Effector memory CD8-positive, alpha-beta T cell (primary cell): Measurements from ENCODE around the gene CREB5.

Experiments used
- ATAC-seq: fragments of 150-1000 bp; cut with Tn5 transposase; replicated peaks from 2 replicates; pipeline ENCODE4 v1.10.0; 2021; ENCODE audit warnings: mild to moderate bottlenecking, moderate library complexity
- DNase-seq, 3 experiments: peaks; one replicate each; pipeline ENCODE4 v3.0.0; 2021
- H3K27ac Mint-ChIP-seq, 2 donors: one replicate each; pipeline ENCODE4 v1.8.0; 2022; ENCODE audit warnings: mild to moderate bottlenecking in 2 of 2, mixed read lengths in 2 of 2, moderate library complexity in 2 of 2
- H3K27me3 Mint-ChIP-seq, 2 donors: one replicate each; pipeline ENCODE4 v1.8.0; 2022; ENCODE audit warnings: mixed read lengths in 2 of 2
- H3K36me3 Mint-ChIP-seq: one replicate; pipeline ENCODE4 v1.8.0; 2022; ENCODE audit warnings: mild to moderate bottlenecking, moderate library complexity, mixed read lengths; ENCODE audit not compliant: insufficient read depth
- H3K4me1 Mint-ChIP-seq, 2 donors: one replicate each; pipeline ENCODE4 v1.8.0; 2022; ENCODE audit warnings: low read depth in 2 of 2, mixed read lengths in 2 of 2
- H3K4me3 Mint-ChIP-seq, 2 donors: one replicate each; pipeline ENCODE4 v1.8.0; 2022; ENCODE audit warnings: mild to moderate bottlenecking in 2 of 2, mixed read lengths in 2 of 2, moderate library complexity in 2 of 2
- H3K9me3 Mint-ChIP-seq, 2 donors: one replicate each; pipeline ENCODE4 v1.8.0; 2022; ENCODE audit warnings: mixed read lengths in 2 of 2

The CREB5 gene

DNA sequence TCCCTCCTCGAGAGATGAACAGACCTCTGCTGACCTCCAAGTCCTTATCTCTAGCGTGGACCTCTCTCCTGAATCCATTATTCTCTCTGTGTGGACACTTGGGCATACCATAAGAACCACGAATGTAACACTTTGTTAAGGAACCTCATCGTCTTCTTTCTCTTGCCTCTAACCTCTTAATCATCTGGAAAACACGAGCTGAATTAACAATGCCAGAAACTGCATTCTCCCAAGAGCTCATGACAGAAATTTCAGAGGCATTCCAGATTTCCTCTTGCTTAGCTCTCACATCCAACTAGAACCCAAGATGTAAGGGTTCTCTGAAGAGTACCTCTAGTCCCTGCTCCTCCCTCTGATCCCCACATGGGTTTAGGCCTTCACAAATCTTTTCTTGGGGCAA lies 444.3 kb downstream of the CREB5 start:
- ATAC-seq: no peak
- no peak overlapping the region for H3K4me3 Mint-ChIP-seq
- peaks cover 9 to 12% of the 10 kb centered on the region in 2 donors for H3K4me1 Mint-ChIP-seq
- peaks cover 71 to 77% of the 10 kb centered on the region in 2 donors for H3K27me3 Mint-ChIP-seq
- no peak overlapping the region for H3K27ac Mint-ChIP-seq
- no peaks in the 10 kb centered on the region for H3K9me3 Mint-ChIP-seq
- H3K36me3 Mint-ChIP-seq: no peaks in the 10 kb centered on the region
- DNase-seq: no peak

DNA sequence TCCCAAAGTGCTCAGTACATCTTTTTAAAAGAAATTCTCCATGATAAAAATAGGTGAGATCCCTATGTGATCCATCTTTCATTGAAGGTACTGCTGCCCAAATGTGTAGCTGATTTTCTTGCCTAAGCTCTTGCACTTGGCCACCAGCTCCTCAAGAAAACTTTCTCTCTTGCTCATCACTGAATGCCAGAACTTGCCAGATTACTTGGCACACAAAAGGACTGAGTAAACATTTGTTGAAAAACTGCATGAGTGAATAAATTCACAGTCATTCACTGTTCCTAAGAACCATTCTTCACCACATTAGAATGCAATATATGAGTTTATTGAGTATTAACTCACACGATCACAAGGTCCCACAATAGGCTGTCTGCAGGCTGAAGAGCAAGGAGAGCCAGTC lies 445.9 kb downstream of the CREB5 start:
- no peak for DNase-seq
- H3K4me1 Mint-ChIP-seq: peaks cover 9 to 11% of the 10 kb centered on the region in 2 donors
- no peaks in the 10 kb centered on the region for H3K9me3 Mint-ChIP-seq
- H3K4me3 Mint-ChIP-seq: no peak overlapping the region
- ATAC-seq: no peak
- peaks cover 71 to 80% of the 10 kb centered on the region in 2 donors for H3K27me3 Mint-ChIP-seq
- no peak overlapping the region for H3K27ac Mint-ChIP-seq
- H3K36me3 Mint-ChIP-seq: no peaks in the 10 kb centered on the region

DNA sequence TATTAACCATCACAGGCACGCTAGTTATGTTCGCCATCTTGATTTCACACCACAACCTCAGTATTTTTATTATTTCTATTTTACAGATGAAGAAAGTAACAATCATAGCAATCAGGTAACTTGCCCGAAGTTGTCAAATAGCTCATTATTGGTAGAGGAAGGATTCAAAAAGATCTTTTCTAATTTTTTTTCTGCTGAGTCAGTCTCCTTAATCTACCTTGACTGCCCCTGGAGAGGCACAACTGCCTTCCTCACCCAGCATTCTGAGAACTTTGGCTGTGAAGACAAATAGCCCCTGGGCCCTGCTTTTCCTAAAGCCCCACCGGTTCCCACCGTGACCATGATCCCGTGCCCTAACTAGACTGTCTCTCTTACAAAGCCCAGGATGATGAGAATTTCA lies 446.6 kb downstream of the CREB5 start:
- no peaks in the 10 kb centered on the region for H3K9me3 Mint-ChIP-seq
- no peak for ATAC-seq
- no peak overlapping the region for H3K4me3 Mint-ChIP-seq
- no peaks in the 10 kb centered on the region for H3K36me3 Mint-ChIP-seq
- H3K4me1 Mint-ChIP-seq: peaks cover 4 to 5% of the 10 kb centered on the region in 2 donors
- H3K27me3 Mint-ChIP-seq: peaks cover 68 to 78% of the 10 kb centered on the region in 2 donors
- no peak for DNase-seq
- H3K27ac Mint-ChIP-seq: no peak overlapping the region

GRCh38 chr7:28861825-28862224 lies 449.5 kb downstream of the CREB5 start:
- Mint-ChIP-seq H3K27ac (no peak overlapping the region), H3K4me1 (no peaks in the 10 kb centered on the region), H3K27me3 (peaks cover 61 to 68% of the 10 kb centered on the region in 2 donors), H3K4me3 (no peak overlapping the region), H3K36me3 (no peaks in the 10 kb centered on the region), H3K9me3 (no peaks in the 10 kb centered on the region)
- DNase-seq: no peak
- ATAC-seq: no peak

DNA sequence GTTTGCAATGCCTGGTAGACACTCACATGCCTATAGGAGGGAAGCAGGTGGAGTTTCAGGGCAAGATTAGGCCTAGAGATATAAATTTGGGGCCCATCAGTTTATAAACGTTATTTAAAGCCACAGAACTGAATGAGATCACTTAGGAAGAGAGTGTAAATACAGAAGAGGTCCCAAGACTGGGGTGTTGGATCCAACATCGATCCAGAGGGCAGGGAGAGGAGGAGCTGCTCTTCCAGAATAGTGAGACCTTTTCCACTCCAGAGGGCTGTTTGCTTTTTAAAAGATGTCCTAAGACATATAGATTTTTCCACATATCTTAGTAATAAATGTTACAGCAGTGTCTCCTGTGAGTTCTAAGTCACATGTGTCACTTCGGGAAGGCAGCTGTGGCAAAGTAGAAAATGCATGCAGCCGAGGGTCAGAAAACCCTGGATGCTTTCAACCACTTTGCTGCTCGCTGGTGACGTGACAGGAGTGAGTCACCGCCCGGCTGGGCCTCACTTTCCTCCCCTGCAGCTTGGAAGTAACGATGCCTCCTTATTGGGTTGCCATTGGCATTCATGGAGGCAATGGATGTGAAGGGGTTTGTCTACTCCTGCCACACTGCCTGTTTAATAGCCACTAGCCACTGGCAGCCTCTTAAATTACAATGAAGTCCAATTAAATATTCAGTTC lies 450.4 kb downstream of the CREB5 start:
- Mint-ChIP-seq H3K27ac (no peak overlapping the region), H3K9me3 (no peaks in the 10 kb centered on the region), H3K4me3 (no peak overlapping the region), H3K27me3 (peaks cover 64 to 68% of the 10 kb centered on the region in 2 donors), H3K4me1 (no peaks in the 10 kb centered on the region), H3K36me3 (no peaks in the 10 kb centered on the region)
- ATAC-seq: no peak
- no peak for DNase-seq

DNA sequence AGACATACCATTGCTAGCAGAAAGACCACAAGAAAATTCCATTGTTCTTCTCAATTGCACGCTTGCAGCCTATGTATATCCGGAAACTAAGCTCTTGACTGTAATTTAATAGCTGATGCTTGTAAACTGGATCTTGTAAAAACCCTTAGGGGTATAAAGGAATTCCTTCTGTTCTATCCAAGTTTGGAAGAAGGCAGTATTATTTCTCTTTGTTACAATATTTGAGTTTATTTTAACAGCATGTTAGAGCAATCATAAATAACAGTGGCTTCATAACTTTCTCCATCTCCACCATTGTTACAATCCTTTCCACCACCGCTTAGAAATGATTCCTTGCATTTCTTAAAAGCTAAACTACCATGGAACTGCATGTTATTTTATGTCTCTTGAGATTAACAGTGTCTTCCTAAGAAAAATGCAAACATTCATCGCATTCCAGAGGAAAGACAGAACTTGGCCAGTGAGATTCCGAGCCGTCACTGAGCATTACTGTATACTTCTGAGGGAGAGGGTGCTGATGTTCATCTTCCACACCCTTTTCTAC lies 453.4 kb downstream of the CREB5 start:
- no peaks in the 10 kb centered on the region for H3K4me1 Mint-ChIP-seq
- ATAC-seq: no peak
- no peak overlapping the region for H3K27ac Mint-ChIP-seq
- H3K4me3 Mint-ChIP-seq: no peak overlapping the region
- H3K27me3 Mint-ChIP-seq: peaks cover 50 to 64% of the 10 kb centered on the region in 2 donors
- DNase-seq: no peak
- H3K9me3 Mint-ChIP-seq: no peaks in the 10 kb centered on the region
- H3K36me3 Mint-ChIP-seq: no peaks in the 10 kb centered on the region

DNA sequence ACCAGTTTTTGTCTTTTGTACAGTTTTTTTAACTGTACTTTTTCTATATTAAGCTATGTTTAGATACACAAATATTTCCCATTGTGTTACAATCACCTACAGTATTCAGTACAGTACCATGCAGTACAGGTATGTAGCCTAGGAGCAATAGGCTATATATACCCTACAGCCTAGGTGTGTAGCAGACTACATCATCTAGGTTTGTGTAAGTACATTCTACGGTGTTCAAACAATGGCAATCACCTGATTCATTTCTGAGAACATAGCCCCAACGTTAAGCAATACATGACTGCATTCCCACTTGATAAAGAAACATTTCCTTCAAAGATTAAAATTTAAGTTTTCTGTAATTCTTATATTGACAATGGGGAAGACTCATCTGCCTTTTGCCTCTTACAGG lies 456.4 kb downstream of the CREB5 start:
- Mint-ChIP-seq H3K27ac (no peak overlapping the region), H3K27me3 (peaks cover 46 to 55% of the 10 kb centered on the region in 2 donors), H3K4me1 (no peaks in the 10 kb centered on the region), H3K4me3 (no peak overlapping the region), H3K36me3 (no peaks in the 10 kb centered on the region), H3K9me3 (no peaks in the 10 kb centered on the region)
- no peak for DNase-seq
- ATAC-seq: no peak

DNA sequence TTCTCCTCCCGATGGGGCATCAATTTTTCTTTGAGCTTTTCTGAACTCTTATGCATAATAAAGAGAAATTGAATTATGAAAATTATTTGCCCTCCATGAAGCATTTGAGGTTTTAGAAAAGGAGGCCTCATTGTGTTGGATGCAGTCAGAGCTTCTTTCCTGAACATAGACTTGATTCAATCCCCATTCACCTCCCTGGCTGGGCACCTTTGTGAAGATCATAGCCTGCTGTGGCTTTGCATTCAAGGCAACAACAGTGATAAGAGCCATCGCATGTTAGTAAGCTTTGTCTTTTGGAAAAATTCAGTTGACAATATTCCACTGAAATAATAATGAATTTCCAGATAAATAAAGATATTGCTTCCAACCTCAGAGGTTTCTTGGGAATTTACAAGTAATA lies 458.8 kb downstream of the CREB5 start:
- Mint-ChIP-seq H3K9me3 (no peaks in the 10 kb centered on the region), H3K36me3 (no peaks in the 10 kb centered on the region), H3K4me3 (no peak overlapping the region), H3K27me3 (peaks cover 42 to 48% of the 10 kb centered on the region in 2 donors), H3K4me1 (no peaks in the 10 kb centered on the region), H3K27ac (no peak overlapping the region)
- ATAC-seq: no peak
- DNase-seq: no peak

GRCh38 chr7:28871631-28872030 lies 459.3 kb downstream of the CREB5 start:
- no peaks in the 10 kb centered on the region for H3K9me3 Mint-ChIP-seq
- H3K36me3 Mint-ChIP-seq: no peaks in the 10 kb centered on the region
- H3K4me1 Mint-ChIP-seq: no peaks in the 10 kb centered on the region
- no peak overlapping the region for H3K4me3 Mint-ChIP-seq
- H3K27ac Mint-ChIP-seq: no peak overlapping the region
- DNase-seq (no peak), ATAC-seq (no peak)
- peaks cover 38 to 47% of the 10 kb centered on the region in 2 donors for H3K27me3 Mint-ChIP-seq

- Mint-ChIP-seq H3K27me3 (peaks cover 34 to 45% of the 10 kb centered on the region in 2 donors), H3K4me1 (no peaks in the 10 kb centered on the region), H3K4me3 (no peak overlapping the region), H3K27ac (no peak overlapping the region), H3K36me3 (no peaks in the 10 kb centered on the region), H3K9me3 (no peaks in the 10 kb centered on the region)
- no peak for DNase-seq
- no peak for ATAC-seq
These were observed 459.9 kb downstream of the CREB5 start for GRCh38 chr7:28872226-28872625.

DNA sequence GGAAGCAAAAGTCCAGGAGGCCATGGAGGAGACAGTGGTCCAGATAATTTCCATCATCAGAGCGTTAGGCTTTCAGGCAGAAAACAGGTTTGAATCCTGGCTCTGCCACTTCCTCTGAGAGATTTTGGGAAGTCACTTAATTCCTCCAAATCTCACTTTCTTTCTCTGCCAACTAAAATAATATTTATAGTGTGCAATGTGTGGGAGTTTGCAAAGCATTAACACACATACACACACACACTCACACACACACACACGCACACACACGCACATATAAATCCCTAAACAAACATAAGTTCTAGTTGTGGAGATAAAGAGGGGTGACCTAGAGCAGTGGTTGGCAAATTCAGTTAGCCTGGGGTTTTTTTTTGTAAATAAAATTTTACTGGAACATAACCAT lies 461.0 kb downstream of the CREB5 start:
- H3K36me3 Mint-ChIP-seq: no peaks in the 10 kb centered on the region
- no peak for ATAC-seq
- no peak for DNase-seq
- H3K4me3 Mint-ChIP-seq: no peak overlapping the region
- H3K27ac Mint-ChIP-seq: no peak overlapping the region
- no peaks in the 10 kb centered on the region for H3K9me3 Mint-ChIP-seq
- H3K27me3 Mint-ChIP-seq: peaks cover 28 to 36% of the 10 kb centered on the region in 2 donors
- H3K4me1 Mint-ChIP-seq: no peaks in the 10 kb centered on the region

GRCh38 chr7:28874001-28874400 lies 461.7 kb downstream of the CREB5 start:
- no peak overlapping the region for H3K4me3 Mint-ChIP-seq
- H3K9me3 Mint-ChIP-seq: no peaks in the 10 kb centered on the region
- no peak for DNase-seq
- H3K27me3 Mint-ChIP-seq: peaks cover 33 to 36% of the 10 kb centered on the region in 2 donors
- H3K27ac Mint-ChIP-seq: no peak overlapping the region
- H3K4me1 Mint-ChIP-seq: no peaks in the 10 kb centered on the region
- H3K36me3 Mint-ChIP-seq: no peaks in the 10 kb centered on the region
- ATAC-seq: no peak
